Psoas muscle (tissue), 8 donors: ENCODE results near the gene FUT7. TPM values are rescaled to one million over a fixed set of nuclear protein-coding genes. Genes with fewer than 3 reads are reported as not detected.

Source experiments
- ATAC-seq, 4 donors: fragments of 200-7000 bp; cut with Tn5 transposase; one replicate each; pipeline ENCODE4 v1.9.1; 2020; ENCODE audit warnings: moderate library complexity in 3 of 4, mild to moderate bottlenecking in 2 of 4
- DNase-seq, 2 donors: peaks; one replicate each; pipeline ENCODE4 v3.0.0-alpha.2; 2020
- H3K27ac ChIP-seq: fragments of 200-600 bp; one replicate; pipeline ENCODE4 v1.8.0; 2022
- H3K27me3 ChIP-seq, 3 donors: fragments of 200-600 bp in 1 of 3; one replicate each; pipeline versions ENCODE4 v1.6.1 to v1.8.0; 2013 to 2022; ENCODE audit warnings: low read length in 2 of 3, mild to moderate bottlenecking in 2 of 3, moderate library complexity in 1 of 3; ENCODE audit not compliant: insufficient read depth in 3 of 3
- H3K36me3 ChIP-seq, 2 donors: fragments of 200-600 bp in 1 of 2; one replicate each; pipeline versions ENCODE4 v1.6.1 to v1.8.0; 2013 to 2022; ENCODE audit warnings: low read depth in 1 of 2, mild to moderate bottlenecking in 1 of 2, moderate library complexity in 1 of 2; ENCODE audit not compliant: insufficient read depth in 1 of 2
- H3K4me1 ChIP-seq: fragments of 200-600 bp; one replicate; pipeline ENCODE4 v1.8.0; 2022
- H3K4me3 ChIP-seq: fragments of 200-600 bp; one replicate; pipeline ENCODE4 v1.8.0; 2022; ENCODE audit warnings: mild to moderate bottlenecking
- H3K9me3 ChIP-seq: fragments of 200-600 bp; one replicate; pipeline ENCODE4 v1.8.0; 2022
- CTCF ChIP-seq: fragments of 200-600 bp; IDR thresholded peaks from one replicate; pipeline ENCODE4 v1.8.0; 2022; ENCODE audit warnings: antibody characterized with exemption
- WGBS, 3 donors: extraction: QIAGEN DNeasy Blood & Tissue Kit; methylation state at CpG; one replicate each; pipeline versions ENCODE4 v1.1.6 to v1.1.7; 2013; 5-methylcytosine and 5-hydroxymethylcytosine counted together
- intact Hi-C, 2 donors: fragments of 100-400 bp; cut with DNase I; formaldehyde crosslinking; loops; one replicate each; pipeline versions ENCODE4 v1.11.0 to v1.14.2; 2022
- polyA plus RNA-seq, 3 donors: library from polyadenylated mRNA; stranded (reverse); fragments of 200-250 nt; gene quantifications; one replicate each; pipeline ENCODE4 v1.2.3, GENCODE V29; 2013
- total RNA-seq, 4 donors: library from RNA; stranded (reverse); fragmentation: NEBNext Ultra II Directional in 2 of 4; extraction: Animal tissue kit (Norgen Biotek cat#: 25700) in 2 of 4; gene quantifications; one replicate each; pipeline versions ENCODE4 v1.2.1 to v1.2.4, GENCODE V29; 2021 to 2023
- donor health status: healthy with polysubstance abuse.
- donor health status: DM: no; HTN: no; CAD: no; lungs with moderate emphysema.
- donor health status: Bipolar disorder and iron deficiency.
- donor health status: healthy.
- donor health status: DM: yes; HTN: yes; CAD: no.
- donor health status: DM: no; HTN: no; CAD: no.
- donor health status: DM: no; HTN: no; CAD: no.
- donor health status: DM: yes; HTN: yes; CAD: no.

FUT7 gene
- total and polyA plus RNA-seq, 7 donors, result 0.01 to 0.08 (median 0.06) TPM; not detected in 4

- DNase-seq, result no peak
- peaks cover 0 to 40% (median 16%) of the 10 kb centered on the region in 3 donors for H3K27me3 ChIP-seq
Measured at GRCh38 chr9:136983167-136983566, 48.7 kb downstream of the FUT7 start.

GRCh38 chr9:136982232-136983051 lies 49.4 kb downstream of the FUT7 start, which contains the start of gene LCNL1:
LCNL1 (plus strand) TSS chr9:136982993; CDS start chr9:136983587, 594 bp downstream.
- Histone ChIP-seq H3K4me1 (peaks cover 6% of the 10 kb centered on the region), H3K9me3 (no peaks in the 10 kb centered on the region), H3K27me3 (peaks cover 0 to 40% (median 17%) of the 10 kb centered on the region in 3 donors), H3K36me3 (no peaks in the 10 kb centered on the region), H3K4me3 (no peak within 1 kb of the TSS), H3K27ac (peak within 1 kb of the TSS; percentile 41)
- no peak for ATAC-seq
- no peak for DNase-seq
- 53 to 77% (median 62%) methylated on average over 16 to 18 of the region's 18 CpGs for whole genome bisulfite sequencing, 3 donors
- intact Hi-C loops, result no loop called here
- no peak for TF ChIP-seq CTCF

More at GRCh38 chr9:136983167-136983566, 48.7 kb downstream of the FUT7 start:
- H3K27ac ChIP-seq, result no peak overlapping the region
- no peaks in the 10 kb centered on the region for H3K9me3 ChIP-seq
- TF ChIP-seq CTCF, result no peak
- no peak for ATAC-seq
- no peak overlapping the region for H3K4me3 ChIP-seq
- no peaks in the 10 kb centered on the region for H3K36me3 ChIP-seq
- H3K4me1 ChIP-seq, result no peaks in the 10 kb centered on the region
- intact Hi-C loops, result no loop called here
- WGBS, 3 donors, result 58 to 69% (median 63%) methylated on average over 9 of the region's 9 CpGs

DNA sequence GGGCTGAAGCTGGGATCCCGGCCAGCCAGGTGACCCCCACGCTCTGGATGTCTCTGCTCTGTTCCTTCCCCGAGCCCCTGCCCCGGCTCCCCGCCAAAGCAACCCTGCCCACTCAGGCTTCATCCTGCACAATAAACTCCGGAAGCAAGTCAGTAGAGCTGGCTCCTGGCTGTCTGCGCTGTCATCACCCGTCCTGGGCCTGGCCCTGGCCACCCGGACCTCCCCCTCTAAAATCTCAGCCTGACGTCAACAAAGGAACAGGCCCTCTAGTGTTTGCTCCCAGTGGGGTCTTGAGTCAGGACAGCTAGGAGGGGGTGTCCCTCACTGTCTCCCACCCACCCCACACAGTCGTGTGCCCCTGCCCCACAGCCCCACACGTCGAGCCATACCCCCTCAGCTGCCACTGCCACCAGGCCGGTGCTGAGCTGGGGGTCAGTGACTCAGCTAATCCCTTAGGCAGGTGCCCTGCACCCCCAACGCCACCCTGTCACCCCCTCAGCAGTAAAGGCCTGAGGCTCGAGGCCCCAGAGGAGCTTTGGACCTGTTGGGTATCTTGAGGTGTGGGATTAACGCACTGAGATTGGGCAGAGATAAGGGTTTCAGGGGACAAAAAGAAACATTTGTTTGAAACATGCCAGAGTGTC lies 50.2 kb downstream of the FUT7 start:
- DNase-seq (no peak), ATAC-seq (no peak)
- peak overlapping the region; percentile 41 for H3K27ac ChIP-seq
- H3K27me3 ChIP-seq, result peaks cover 0 to 40% (median 17%) of the 10 kb centered on the region in 3 donors
- TF ChIP-seq CTCF, result no peak
- peaks cover 6% of the 10 kb centered on the region for H3K4me1 ChIP-seq
- H3K36me3 ChIP-seq, result no peaks in the 10 kb centered on the region
- no peaks in the 10 kb centered on the region for H3K9me3 ChIP-seq
- intact Hi-C loops, result no loop called here
- 48 to 59% (median 50%) methylated on average over 17 of the region's 17 CpGs for WGBS, 3 donors
- no peak overlapping the region for H3K4me3 ChIP-seq

DNA sequence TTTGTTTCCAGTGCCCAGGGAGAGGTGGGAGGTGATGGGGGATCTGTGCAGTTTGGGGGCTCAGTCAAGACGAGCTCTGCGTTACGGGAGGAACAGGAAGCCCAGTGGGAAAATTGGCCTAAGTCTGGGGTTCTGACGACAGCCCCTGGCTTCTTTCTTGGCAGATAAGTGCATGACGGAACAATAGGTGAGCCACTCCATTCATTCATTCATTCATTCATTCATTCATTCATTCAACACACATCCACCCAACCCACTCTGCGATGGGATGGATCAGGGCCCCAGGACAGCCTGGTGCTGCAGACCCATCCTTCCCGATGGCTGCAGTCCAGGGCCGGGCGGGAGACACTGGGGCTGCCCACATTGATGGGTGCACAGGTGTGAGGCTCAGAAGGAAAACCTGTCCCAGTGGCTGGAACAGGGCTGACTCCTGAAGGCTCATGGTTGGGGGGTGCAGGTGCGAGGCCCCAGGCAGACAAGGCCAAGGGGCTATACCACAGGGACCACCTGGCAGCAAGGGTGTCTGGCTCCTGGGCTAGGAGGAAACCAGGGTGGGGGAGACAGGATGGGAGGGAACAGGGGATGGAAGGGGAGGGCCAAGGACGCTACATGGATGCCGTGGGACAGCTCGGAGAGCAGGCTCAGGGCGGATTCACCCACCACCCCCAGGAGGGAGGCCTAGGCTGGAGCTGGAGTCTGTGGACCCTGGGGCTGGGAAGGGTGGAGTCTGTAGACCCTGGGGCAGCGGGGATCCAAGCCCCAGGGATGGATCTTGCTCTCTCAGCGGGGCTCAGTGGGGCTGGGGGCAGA lies 51.0 kb downstream of the FUT7 start:
- H3K4me1 ChIP-seq, result peaks cover 7% of the 10 kb centered on the region
- no peak overlapping the region for H3K4me3 ChIP-seq
- no peaks in the 10 kb centered on the region for H3K9me3 ChIP-seq
- H3K27me3 ChIP-seq, result peaks cover 0 to 34% (median 16%) of the 10 kb centered on the region in 3 donors
- TF ChIP-seq CTCF, result no peak
- 73 to 85% (median 80%) methylated on average over 15 to 16 of the region's 16 CpGs for WGBS, 3 donors
- peak overlapping the region; percentile 41 for H3K27ac ChIP-seq
- no peaks in the 10 kb centered on the region for H3K36me3 ChIP-seq
- ATAC-seq (no peak), DNase-seq (no peak)
- intact Hi-C loops, result no loop called here

Other genes with a start within 250 kb of the FUT7 start
Only the 30 nearest of the 38 such genes appear.
- gene AJM1, start 189.6 kb downstream of the FUT7 start, total RNA-seq, result 1 to 10 TPM; 1.3 to 4.9 (median 3.5) TPM
- 1 to 10 TPM; 1.6 to 2.0 (median 1.7) TPM for gene AJM1, start 189.6 kb downstream of the FUT7 start, polyA plus RNA-seq
- gene PHPT1, start 182.7 kb downstream of the FUT7 start, total RNA-seq, result 100 to 1,000 TPM; 154 to 272 (median 220) TPM
- 100 to 1,000 TPM; 228 to 295 (median 288) TPM for gene PHPT1, start 182.7 kb downstream of the FUT7 start, polyA plus RNA-seq
- 1 to 10 TPM; 1.7 to 4.7 (median 3.1) TPM for gene MAMDC4, start 179.7 kb downstream of the FUT7 start, total RNA-seq
- gene MAMDC4, start 179.7 kb downstream of the FUT7 start, polyA plus RNA-seq, result 1 to 10 TPM; 2.1 to 7.9 (median 2.4) TPM
- 100 to 1,000 TPM; 254 to 371 (median 331) TPM for gene EDF1, start 165.8 kb downstream of the FUT7 start, total RNA-seq
- 100 to 1,000 TPM; 241 to 534 (median 365) TPM for gene EDF1, start 165.8 kb downstream of the FUT7 start, polyA plus RNA-seq
- gene TRAF2, start 145.6 kb downstream of the FUT7 start, total RNA-seq, result 10 to 100 TPM in 2 of 4 donors, 1 to 10 TPM in 2; 5.4 to 13.2 (median 9.4) TPM
- 10 to 100 TPM in 2 of 3 donors, 1 to 10 TPM in 1; 8.6 to 15.9 (median 11.1) TPM for gene TRAF2, start 145.6 kb downstream of the FUT7 start, polyA plus RNA-seq
- 100 to 1,000 TPM; 135 to 236 (median 171) TPM for gene FBXW5, start 87.3 kb downstream of the FUT7 start, total RNA-seq
- 100 to 1,000 TPM; 202 to 261 (median 213) TPM for gene FBXW5, start 87.3 kb downstream of the FUT7 start, polyA plus RNA-seq
- gene C8G, start 86.8 kb downstream of the FUT7 start, total RNA-seq, result 1 to 10 TPM; 1.7 to 7.9 (median 5.9) TPM
- 1 to 10 TPM; 3.4 to 6.0 (median 4.5) TPM for gene C8G, start 86.8 kb downstream of the FUT7 start, polyA plus RNA-seq
- 1 to 10 TPM in 1 of 4 donors, under 1 TPM in 2, not detected in 1; 0.38 to 1.5 (median 0.48) TPM for gene LCN12, start 79.8 kb downstream of the FUT7 start, total RNA-seq
- gene LCN12, start 79.8 kb downstream of the FUT7 start, polyA plus RNA-seq, result under 1 TPM; 0.06 to 0.17 (median 0.13) TPM
- gene PTGDS, start 54.6 kb downstream of the FUT7 start, total RNA-seq, result 100 to 1,000 TPM in 1 of 4 donors, 10 to 100 TPM in 3; 23.3 to 130 (median 74.3) TPM
- 10 to 100 TPM; 29.9 to 37.9 (median 37.8) TPM for gene PTGDS, start 54.6 kb downstream of the FUT7 start, polyA plus RNA-seq
- gene LCNL1, start 49.1 kb downstream of the FUT7 start, total RNA-seq, result under 1 TPM; 0.10 to 0.79 (median 0.38) TPM
- gene LCNL1, start 49.1 kb downstream of the FUT7 start, polyA plus RNA-seq, result under 1 TPM; 0.04 to 0.14 (median 0.06) TPM
- 10 to 100 TPM in 3 of 4 donors, 1 to 10 TPM in 1; 9.4 to 15.6 (median 12.4) TPM for gene PAXX, start 39.7 kb downstream of the FUT7 start, total RNA-seq
- gene PAXX, start 39.7 kb downstream of the FUT7 start, polyA plus RNA-seq, result 10 to 100 TPM; 16.5 to 39.2 (median 25.2) TPM
- under 1 TPM in 3 of 4 donors, not detected in 1; 0.38 to 0.90 (median 0.54) TPM for gene CLIC3, start 35.5 kb downstream of the FUT7 start, total RNA-seq
- gene CLIC3, start 35.5 kb downstream of the FUT7 start, polyA plus RNA-seq, result under 1 TPM; 0.55 to 0.94 (median 0.79) TPM
- 10 to 100 TPM; 12.2 to 23.5 (median 18.3) TPM for gene ABCA2, start 3.9 kb downstream of the FUT7 start, total RNA-seq
- gene ABCA2, start 3.9 kb downstream of the FUT7 start, polyA plus RNA-seq, result 10 to 100 TPM in 1 of 3 donors, 1 to 10 TPM in 2; 6.9 to 11.1 (median 8.5) TPM
- gene NPDC1, start 14.1 kb upstream of the FUT7 start, total RNA-seq, result 10 to 100 TPM; 17.3 to 32.1 (median 22.6) TPM
- gene NPDC1, start 14.1 kb upstream of the FUT7 start, polyA plus RNA-seq, result 10 to 100 TPM; 14.8 to 23.2 (median 17.6) TPM
- gene ENTPD2, start 22.0 kb upstream of the FUT7 start, total RNA-seq, result 1 to 10 TPM in 2 of 4 donors, under 1 TPM in 2; 0.59 to 1.4 (median 0.95) TPM
- gene ENTPD2, start 22.0 kb upstream of the FUT7 start, polyA plus RNA-seq, result under 1 TPM; 0.17 to 0.29 (median 0.28) TPM
- under 1 TPM; 0.10 to 0.15 (median 0.12) TPM for gene SAPCD2, start 38.5 kb upstream of the FUT7 start, total RNA-seq
- under 1 TPM in 2 of 3 donors, not detected in 1; 0.18 to 0.22 TPM for gene SAPCD2, start 38.5 kb upstream of the FUT7 start, polyA plus RNA-seq
- 1 to 10 TPM; 1.8 to 4.5 (median 3.0) TPM for gene UAP1L1, start 45.4 kb upstream of the FUT7 start, total RNA-seq
- gene UAP1L1, start 45.4 kb upstream of the FUT7 start, polyA plus RNA-seq, result 1 to 10 TPM; 1.5 to 2.4 (median 1.7) TPM
- 10 to 100 TPM; 13.5 to 18.1 (median 14.4) TPM for gene MAN1B1, start 54.9 kb upstream of the FUT7 start, total RNA-seq
- 10 to 100 TPM; 13.1 to 24.4 (median 21.8) TPM for gene MAN1B1, start 54.9 kb upstream of the FUT7 start, polyA plus RNA-seq
- 10 to 100 TPM; 43.2 to 75.3 (median 67.5) TPM for gene DPP7, start 82.6 kb upstream of the FUT7 start, total RNA-seq
- gene DPP7, start 82.6 kb upstream of the FUT7 start, polyA plus RNA-seq, result 10 to 100 TPM; 34.8 to 67.7 (median 61.3) TPM
- gene GRIN1, start 107.1 kb upstream of the FUT7 start, total RNA-seq, result not detected
- under 1 TPM in 1 of 3 donors, not detected in 2; 0.06 TPM for gene GRIN1, start 107.1 kb upstream of the FUT7 start, polyA plus RNA-seq
- gene LRRC26, start 138.0 kb upstream of the FUT7 start, total RNA-seq, result not detected
- gene LRRC26, start 138.0 kb upstream of the FUT7 start, polyA plus RNA-seq, result not detected
- gene TMEM210, start 140.0 kb upstream of the FUT7 start, total RNA-seq, result not detected
- not detected for gene TMEM210, start 140.0 kb upstream of the FUT7 start, polyA plus RNA-seq
- 10 to 100 TPM; 20.5 to 32.1 (median 24.3) TPM for gene ANAPC2, start 156.5 kb upstream of the FUT7 start, total RNA-seq
- gene ANAPC2, start 156.5 kb upstream of the FUT7 start, polyA plus RNA-seq, result 10 to 100 TPM; 13.0 to 22.6 (median 21.6) TPM
- 10 to 100 TPM; 51.5 to 65.4 (median 54.4) TPM for gene SSNA1, start 156.6 kb upstream of the FUT7 start, total RNA-seq
- 100 to 1,000 TPM; 101 to 176 (median 142) TPM for gene SSNA1, start 156.6 kb upstream of the FUT7 start, polyA plus RNA-seq
- gene TPRN, start 168.7 kb upstream of the FUT7 start, total RNA-seq, result 10 to 100 TPM in 2 of 4 donors, 1 to 10 TPM in 2; 8.0 to 11.3 (median 9.8) TPM
- gene TPRN, start 168.7 kb upstream of the FUT7 start, polyA plus RNA-seq, result 10 to 100 TPM in 1 of 3 donors, 1 to 10 TPM in 2; 3.6 to 11.1 (median 6.7) TPM
- gene TMEM203, start 173.6 kb upstream of the FUT7 start, total RNA-seq, result 10 to 100 TPM; 31.2 to 40.1 (median 36.0) TPM
- gene TMEM203, start 173.6 kb upstream of the FUT7 start, polyA plus RNA-seq, result 10 to 100 TPM; 30.6 to 71.6 (median 47.7) TPM
- 1 to 10 TPM; 2.2 to 4.4 (median 3.7) TPM for gene NDOR1, start 173.6 kb upstream of the FUT7 start, total RNA-seq
- gene NDOR1, start 173.6 kb upstream of the FUT7 start, polyA plus RNA-seq, result 1 to 10 TPM; 1.5 to 6.3 (median 6.2) TPM
- gene RNF208, start 190.2 kb upstream of the FUT7 start, total RNA-seq, result 10 to 100 TPM in 1 of 4 donors, 1 to 10 TPM in 3; 4.8 to 12.8 (median 8.1) TPM
- 1 to 10 TPM; 5.9 to 6.4 (median 6.1) TPM for gene RNF208, start 190.2 kb upstream of the FUT7 start, polyA plus RNA-seq
- gene CYSRT1, start 193.1 kb upstream of the FUT7 start, total RNA-seq, result under 1 TPM in 3 of 4 donors, not detected in 1; 0.18 to 0.77 (median 0.32) TPM
- gene CYSRT1, start 193.1 kb upstream of the FUT7 start, polyA plus RNA-seq, result 1 to 10 TPM in 1 of 3 donors, under 1 TPM in 2; 0.08 to 1.1 (median 0.11) TPM
- not detected for gene RNF224, start 195.4 kb upstream of the FUT7 start, total RNA-seq
- gene RNF224, start 195.4 kb upstream of the FUT7 start, polyA plus RNA-seq, result under 1 TPM in 1 of 3 donors, not detected in 2; 0.01 TPM